Body of pancreas (tissue), 4 donors: ENCODE results near the gene KDM1B.

Experiments
- CTCF ChIP-seq, 7 experiments: fragments of 450-650 bp in 4 of 7; fragments of 200-600 bp in 3 of 7; sonication (generic) in 3 of 7; IDR thresholded peaks; one replicate each; pipeline ENCODE4 v1.5.1; 2016 to 2019; ENCODE audit warnings: antibody characterized with exemption in 7 of 7
- POLR2A ChIP-seq, 3 donors: fragments of 450-650 bp; IDR thresholded peaks; one replicate each; pipeline ENCODE4 v1.6.1; 2016; ENCODE audit warnings: antibody characterized with exemption in 3 of 3, mild to moderate bottlenecking in 2 of 3

GRCh38 chr6:18154507-18155149 lies 594 bp upstream of the KDM1B start, which contains the start of gene TPMT:
- TF ChIP-seq CTCF (IDR thresholded peaks at IDR 0.05), result no peak
- TF ChIP-seq POLR2A (IDR thresholded peaks at IDR 0.05), result peak; percentile 75 to 96 (median 96)
